GM21360 (cell line): ENCODE data around the gene ZC3H18.

Source experiments
- ATAC-seq: cut with Tn5 transposase; IDR thresholded peaks from one replicate; pipeline ENCODE4 v1.9.1; 2021; ENCODE audit warnings: mild to moderate bottlenecking, moderate library complexity; ENCODE audit not compliant: unreplicated experiment

ZC3H18 gene

DNA sequence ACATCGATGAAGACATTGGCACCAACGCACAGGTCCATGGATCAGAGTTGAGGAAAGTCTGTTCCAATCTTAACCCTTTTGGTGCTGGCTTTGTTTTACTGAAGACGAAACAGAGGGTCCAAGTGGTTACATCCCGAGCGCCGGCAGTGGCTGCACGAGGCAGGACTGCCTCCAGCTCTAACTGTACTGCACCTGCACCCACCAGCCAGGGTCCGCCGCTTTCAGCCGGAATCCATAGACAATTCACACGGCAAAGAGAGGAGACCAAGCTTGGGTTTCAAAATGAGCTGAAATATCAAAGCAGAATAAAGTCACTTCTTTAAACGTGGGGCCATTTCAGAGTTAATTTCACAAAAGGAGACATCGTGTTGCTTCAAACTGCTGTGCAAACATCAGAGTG is 21.2 kb upstream of the ZC3H18 start:
- no peak for ATAC-seq

DNA sequence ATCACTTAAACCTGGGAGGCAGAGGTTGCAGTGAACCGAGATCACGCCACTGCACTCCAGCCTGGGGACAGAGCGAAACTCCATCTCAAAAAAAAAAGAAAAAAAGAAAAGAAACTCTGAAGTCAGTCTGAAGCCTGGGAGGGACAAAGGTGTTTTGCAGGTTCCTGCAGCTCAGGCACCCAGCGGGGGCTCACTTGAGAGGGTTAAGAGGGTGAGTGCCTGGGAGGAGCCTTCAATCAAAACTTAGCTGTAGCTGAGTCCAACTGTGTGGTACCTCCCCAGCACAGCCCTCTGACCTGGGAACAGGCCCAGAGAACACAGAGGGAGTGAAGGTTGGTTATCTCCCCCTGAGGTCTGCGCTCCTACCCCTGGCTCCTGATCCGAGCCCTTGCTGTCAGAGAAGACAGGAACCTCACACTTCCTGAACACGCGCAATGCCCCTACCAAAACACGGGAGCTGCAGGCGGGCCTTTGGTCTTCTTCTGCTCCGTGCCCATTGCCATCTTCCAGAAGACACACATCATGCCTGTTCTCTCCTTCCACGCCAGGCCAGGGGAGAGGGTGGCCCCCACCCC is 20.4 kb upstream of the ZC3H18 start:
- no peak for ATAC-seq

DNA sequence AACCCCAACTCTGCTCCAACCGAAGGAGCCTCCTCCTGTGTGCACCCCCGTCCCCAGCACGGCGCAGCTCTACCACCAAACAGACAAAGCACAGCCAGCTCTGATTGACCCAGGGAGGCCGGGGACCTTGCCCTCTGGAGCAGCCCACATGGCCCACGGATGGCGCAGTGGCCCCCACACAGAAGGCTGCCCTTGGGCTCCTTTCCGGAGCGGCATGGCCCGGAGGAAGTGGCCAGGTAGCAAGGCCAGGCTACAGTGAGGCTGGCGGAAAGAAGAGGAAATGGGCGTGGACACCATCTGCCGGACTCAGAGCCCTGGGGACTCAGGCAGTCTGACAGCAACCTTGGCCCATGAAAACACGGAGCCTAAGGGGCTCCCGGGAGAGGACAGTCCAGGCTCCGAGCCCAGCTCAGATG is 19.9 kb upstream of the ZC3H18 start:
- no peak for ATAC-seq

DNA sequence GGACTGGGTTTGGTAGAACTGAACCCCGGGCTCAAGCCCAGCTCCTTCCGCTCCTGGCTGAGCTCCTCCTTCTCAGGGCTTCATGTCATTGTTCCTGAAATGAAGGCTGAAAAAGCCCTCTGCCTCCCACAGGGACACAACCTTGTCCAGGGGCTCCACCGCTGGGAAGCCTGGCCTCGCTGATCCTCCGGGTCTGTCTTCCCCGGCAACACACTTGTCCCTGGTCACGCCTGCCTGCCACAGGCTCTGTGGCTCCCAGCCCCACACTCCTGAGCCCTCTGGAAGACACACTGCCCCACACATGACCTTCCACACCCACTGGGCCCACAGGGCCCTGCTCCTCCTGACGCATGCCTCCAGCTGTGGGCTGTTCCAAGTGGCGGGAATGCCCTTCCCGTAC is 18.0 kb upstream of the ZC3H18 start:
- ATAC-seq = no peak

DNA sequence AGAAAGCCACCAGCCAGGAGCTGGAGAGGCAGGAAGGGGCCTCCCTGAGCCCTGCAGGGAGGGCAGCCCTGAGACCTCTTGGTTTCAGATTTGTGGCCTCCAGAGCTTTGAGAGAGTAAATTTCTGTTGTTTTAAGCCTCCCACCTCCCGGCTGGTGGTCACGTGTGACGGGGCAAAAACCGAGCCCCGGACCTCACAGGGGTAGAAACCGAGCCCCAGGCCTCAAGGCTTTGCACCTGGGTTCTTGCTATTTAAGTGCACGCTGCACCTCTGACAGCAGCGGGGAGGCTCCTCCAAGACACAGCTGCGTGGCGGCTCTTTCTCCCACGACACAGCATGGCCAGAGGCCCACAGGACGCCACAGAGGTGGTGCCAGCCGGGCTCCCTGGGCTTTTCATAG is 17.4 kb upstream of the ZC3H18 start:
- no peak for ATAC-seq

DNA sequence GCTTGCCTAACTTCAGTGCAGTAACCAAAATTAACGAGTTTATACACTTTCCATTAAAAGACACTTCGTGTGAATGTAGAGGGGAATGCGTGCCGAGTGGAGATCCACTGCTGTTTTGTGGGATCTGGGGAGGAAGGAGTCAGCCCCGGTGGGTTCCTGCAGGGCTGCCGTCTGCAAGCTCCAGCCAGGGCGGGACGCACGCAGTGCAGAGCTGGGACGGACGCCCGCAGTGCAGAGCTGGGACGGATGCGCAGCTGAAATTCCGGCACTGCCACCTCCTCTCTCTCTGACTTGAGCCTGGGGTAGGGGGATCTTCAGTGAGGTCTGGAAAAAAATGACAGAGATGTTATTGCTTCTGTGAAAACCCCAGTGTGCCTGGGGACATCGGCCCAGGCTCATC is 16.5 kb upstream of the ZC3H18 start:
- ATAC-seq = no peak

DNA sequence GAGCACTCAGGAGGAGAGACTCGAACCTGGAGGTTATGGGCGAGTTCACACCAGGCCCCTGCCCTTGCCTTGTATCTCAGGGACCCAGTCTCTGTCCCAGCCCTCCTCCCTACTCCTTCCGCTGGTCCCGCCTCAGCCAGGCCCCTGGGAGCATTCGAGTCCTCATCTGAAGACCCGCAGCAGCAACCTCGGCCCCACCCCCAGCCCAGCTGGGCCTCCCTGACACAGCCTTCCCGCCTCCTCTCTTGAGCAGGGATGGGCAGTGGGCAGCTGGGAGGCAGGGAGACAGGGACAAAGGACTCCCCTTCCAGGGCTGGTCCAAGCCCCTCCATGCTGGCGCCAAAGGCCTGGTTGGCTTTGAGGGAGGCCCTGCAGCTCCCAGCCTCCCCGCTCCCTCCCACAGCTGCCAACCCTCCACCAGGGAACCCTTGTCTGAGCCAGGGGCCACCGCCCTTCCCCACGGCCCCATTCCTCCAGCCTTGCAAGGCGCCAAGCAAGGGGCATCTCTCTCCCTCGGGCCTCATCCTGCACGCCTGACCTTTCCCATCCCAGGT is 15.4 kb upstream of the ZC3H18 start:
- ATAC-seq = no peak

DNA sequence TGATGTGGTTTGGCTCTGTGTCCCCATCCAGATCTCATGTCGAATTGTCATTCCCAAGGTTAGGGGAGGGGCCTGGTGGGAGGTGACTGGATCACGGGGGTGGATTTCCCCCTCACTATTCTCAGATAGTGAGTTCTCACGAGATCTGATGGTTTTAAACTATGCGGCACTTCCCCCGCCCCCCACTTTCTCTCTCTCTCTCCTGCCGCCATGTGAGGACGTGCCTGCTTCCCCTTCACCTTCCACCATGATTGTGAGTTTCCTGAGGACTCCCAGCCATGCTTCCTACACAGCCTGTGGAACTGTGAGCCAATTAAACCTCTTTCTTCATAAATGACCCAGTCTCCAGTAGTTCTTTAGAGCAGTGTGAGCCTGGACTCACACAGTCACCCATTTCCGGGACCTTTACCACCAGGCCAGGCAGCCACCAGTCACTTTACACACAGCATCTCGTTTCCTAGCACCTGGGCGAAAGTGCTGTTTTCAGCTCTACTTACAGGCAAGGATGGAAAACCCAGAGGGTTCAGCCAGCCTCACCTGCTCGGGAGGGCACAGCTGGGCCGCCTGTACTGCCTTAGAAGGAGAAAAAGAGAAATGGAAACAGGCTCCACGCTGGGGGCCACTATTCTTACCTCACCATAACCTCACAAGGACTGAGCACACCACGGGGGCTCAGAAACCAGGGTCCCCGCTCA is 13.8 kb upstream of the ZC3H18 start:
- no peak for ATAC-seq

DNA sequence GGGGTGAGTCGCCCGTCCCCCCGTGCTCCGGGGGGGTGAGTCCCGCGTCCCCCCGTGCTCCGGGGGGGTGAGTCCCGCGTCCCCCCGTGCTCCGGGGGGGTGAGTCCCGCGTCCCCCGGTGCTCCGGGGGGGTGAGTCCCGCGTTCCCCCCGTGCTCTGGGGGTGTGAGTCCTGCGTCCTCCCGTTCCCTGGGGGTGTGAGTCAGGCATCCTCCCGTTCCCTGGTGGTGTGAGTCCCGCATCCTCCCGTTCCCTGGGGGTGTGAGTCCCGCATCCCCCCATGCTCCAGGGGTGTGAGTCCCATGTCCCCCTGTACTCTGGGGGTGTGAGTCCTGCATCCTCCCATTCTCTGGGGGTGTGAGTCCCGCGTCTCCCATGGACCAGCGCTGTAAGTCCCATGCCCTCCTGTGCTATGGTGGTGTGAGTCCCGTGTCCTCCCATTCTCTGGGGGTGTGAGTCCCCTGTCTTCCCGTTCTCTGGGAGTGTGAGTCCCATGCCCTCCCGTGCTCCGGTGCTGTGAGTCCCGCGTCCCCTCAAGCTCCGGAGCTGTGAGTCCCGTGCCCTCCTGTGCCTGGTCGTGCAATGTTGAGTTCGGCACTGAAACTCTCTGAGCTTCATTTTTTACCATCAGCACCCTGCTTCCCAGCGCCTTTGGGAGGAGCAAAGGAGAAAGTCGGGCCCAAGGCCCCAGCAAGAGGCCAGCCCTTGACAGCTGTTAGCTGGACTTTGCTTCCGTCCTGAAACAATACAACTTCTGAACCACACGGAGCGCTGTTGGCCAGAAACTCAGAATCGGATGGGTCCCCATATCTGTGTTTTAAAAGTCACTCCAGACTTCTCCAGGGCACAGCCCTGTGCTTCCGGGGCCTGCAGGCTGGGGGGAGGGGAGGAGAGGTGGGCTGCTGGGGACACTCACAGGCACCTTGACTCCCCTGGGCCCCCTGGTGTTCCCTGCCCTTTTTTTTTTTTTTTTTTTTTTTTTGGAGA is 11.5 kb upstream of the ZC3H18 start:
- ATAC-seq = no peak

DNA sequence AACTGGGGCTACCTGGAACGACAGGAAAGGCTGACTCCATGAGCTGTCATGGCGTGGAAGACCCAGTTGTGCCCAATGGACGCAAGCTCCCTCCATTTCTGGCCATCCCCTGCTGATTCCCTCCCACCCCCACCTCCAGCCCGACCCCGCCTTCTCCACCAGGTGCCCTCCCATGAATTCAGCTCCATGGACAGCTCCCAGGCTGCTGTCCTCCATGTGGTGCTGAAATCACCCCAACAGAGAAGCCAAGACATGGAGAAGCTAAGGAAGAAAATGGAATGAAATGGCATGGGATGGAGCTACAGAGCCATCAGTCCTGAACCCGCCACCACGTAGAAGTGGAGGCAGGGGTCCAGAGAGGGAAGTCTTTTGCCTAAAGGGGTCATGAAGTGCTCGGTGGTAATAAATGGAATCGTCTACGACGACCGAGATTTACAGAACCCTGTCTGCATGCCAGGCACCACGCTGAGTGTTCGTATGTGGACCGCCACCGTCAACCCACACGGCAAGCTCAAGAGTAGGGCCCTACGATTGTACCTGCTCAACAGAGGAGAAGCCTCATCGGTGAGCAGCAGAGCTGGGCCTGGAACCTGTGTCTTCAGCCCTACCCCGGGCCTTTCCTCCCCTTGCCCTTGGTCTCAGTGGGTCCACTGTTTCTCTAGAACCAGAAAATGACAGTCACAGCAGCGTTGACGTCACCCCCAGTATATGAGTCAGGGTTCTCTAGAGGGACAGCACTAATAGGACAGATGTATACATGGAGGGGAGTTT is 9.3 kb upstream of the ZC3H18 start:
- no peak for ATAC-seq

DNA sequence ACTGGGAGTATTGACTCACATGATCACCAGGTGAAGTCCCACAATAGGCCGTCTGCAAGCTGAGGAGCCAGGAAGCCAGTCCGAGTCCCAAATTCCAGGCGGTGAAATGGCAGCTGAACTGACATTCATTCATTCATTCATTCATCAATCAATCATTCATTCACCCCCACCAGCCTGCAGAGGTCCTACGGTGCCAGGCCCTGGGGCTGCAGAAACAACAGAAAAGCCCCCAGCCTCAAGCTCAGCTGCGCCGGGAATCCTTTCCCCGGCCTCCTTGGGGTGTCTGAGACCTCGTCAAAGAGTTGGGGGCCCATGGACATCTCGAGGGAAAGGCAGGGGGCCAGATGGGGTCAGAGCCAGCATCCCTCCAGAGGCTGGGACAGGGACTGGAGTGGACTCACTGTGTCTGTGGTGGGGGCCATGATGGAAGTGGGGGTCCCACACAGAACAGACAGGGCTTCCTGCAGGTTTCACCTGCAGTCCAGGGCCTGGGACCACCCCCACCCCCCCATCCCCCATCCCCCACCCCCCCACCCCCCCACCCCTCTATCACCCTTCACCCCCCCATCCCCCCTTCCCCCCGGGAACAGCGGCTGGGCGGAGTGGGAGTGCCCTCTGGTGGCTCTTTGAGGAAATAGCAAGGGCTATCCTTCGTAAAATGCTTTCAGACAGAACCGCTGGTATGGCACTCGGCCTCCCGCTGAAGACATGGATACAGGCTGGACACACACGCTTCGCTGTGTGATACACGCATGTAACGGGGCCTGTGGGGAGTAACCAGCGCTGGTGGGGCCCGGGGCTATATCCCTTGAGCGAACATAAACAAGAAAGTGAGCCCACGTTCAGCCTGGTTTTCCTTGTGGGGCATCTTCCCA is 8.5 kb upstream of the ZC3H18 start:
- ATAC-seq = no peak

DNA sequence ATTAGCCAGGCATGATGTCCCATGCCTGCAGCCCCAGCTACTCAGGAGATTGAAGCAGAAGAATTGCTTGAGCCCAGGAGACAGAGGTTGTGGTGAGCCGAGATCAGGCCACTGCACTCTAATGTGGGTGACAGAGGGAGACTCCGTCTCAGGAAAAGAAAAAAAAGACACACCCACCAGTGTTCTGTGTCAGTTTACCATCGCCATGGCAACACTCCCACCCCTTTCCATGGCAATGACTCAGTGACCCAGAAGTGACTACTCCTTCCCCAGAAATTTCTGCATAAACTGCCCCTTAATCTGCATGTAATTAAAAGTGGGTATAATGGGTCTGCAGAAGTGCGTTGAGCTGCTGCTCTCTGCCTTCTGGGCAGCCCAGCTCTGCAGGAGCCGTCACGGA is 4.0 kb upstream of the ZC3H18 start:
- no peak for ATAC-seq

DNA sequence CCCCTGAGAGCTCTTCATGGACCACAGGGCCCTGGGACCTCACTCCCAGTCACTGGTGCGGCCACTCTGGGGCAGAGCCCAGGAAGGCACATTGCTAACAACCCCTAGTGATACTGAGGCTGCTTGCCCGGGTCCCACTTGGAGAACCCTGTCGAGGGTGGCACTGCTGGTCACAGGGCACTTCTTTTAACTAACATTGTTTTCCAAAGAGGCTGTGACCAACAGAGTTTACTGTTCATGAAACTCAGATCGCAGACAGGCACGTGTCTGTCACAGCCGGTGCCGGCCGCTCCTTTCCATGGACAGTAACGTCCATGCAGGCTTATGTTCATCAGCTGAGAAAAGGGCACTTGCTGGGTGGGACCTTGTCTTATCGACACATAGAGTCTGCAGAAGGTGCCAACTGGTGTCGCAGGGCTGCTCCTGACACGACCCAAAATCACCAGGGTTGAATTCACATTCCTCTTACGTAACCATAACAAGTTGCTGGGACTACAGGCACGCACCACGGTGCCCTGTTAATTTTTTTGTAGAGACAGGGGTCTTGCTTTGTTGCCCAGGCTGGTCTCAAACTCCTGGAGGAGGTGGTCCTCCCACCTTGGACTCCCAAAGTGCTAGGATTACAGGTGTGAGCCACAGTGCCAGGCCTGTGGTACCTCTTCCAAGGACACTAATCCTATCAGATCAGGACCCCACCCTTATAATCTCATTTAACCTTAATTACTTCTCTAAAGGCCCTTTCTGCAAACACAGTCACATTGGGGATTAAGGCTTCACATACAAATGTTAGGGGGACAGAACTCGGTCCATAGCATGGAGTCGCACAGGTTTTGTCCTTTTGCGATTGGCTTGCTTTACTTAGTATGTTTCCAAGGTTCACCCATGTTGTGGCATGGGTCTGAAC is 1.2 kb upstream of the ZC3H18 start:
- ATAC-seq = no peak

DNA sequence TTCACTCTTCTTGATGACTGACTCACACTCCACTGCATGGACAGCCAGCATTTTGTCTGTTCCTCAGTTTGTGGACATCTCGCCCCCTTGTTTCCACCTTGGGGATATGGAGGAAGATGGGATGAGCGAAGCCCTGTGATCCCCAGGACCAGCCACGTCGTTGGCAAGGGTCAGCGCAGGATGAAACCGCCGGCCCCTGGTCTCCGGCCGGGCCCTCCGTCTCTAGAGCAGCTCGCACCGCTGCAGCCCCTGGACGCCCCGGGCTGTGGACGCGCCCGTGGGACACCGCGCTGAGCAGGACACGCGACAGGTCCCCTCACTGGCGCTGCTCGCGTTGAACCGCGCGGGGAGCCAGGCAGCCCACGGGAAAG is 604 bp upstream of the ZC3H18 start:
- ATAC-seq = peak; percentile 24

DNA sequence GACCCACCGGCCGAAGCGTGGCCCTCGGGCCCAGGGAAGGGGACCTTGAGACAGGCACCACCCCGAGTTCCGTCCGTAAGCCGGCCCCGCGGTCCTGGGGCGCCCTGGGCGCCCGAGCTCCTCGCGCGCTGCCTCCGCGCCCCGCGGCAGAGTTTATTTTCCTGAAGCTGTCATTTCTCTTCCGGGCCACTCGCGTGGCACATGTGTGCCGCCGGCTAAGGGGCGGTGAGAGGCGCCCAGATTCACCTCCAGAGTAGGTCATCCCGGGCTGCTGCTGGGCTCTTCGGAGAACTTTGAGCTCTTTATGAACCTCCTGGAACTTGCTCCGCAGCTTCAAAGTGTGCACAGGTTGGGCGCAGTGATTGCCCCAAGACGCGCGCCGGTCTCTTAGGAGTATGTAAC is 489 bp downstream of the ZC3H18 start:
- peak; percentile 18 for ATAC-seq

DNA sequence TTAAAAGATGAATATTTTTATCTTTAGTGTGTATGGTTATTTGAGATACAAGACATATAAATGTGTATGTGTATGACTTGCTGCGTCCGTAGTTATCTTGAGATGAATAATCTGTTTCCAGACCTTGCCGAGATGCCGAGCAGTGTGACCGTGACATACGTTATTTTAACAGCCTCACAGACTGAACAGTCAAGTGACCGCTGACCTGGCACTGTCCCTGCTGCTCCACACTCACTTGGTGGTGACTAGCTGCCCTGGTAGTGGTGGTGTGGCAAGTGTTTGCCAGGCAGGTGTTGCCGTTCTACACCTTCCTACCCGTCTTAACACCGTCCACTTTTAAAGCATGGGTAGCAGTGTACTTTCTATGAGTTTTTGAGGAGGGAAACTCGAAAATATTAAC is 5.0 kb downstream of the ZC3H18 start:
- ATAC-seq = no peak

DNA sequence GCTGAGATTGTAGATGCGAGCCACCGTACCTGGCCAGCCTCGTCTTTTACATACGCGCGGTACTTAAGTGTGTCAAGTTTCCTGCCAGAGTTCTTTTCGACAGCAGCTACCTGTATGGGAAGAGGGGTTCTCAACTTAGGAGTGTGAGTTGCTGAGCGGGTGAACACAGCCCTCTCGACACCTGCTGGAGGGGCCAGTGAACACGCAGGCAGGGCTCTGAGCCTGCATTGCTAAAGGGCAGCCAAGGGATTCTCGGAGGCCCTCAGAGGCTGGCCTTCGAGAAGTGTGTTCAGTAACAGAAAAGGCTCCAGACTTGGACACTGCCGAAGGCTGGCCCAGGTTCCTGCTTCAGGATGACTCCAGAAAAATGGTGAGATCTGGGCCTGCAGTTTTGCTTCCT is 6.1 kb downstream of the ZC3H18 start:
- ATAC-seq = no peak

DNA sequence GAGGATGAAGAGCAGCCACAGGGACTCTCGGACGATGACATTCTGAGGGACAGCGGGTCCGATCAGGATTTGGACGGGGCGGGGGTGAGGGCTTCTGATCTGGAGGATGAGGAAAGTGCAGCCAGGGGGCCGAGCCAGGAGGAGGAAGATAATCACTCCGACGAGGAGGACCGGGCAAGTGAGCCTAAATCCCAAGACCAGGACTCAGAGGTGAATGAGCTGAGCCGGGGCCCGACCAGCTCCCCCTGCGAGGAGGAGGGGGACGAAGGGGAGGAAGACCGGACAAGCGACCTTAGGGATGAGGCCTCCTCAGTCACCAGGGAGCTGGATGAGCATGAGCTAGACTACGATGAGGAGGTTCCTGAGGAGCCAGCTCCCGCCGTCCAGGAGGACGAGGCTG is 7.0 kb downstream of the ZC3H18 start:
- no peak for ATAC-seq
